Medulla oblongata (tissue), 1 donor: ENCODE results near the gene CALML4.
"Not testable (repeated sequence)": the region's sequence is repeated elsewhere in the genome, so short reads cannot be mapped to it uniquely, and the experiment has no call there.

Source experiments
- DNase-seq: peaks from one replicate; pipeline ENCODE4 v3.0.0-alpha.2; 2015; ENCODE audit errors: extremely low spot score

CALML4 gene

GRCh38 chr15:68208136-68208535, 3.0 kb upstream of the CALML4 start:
- no peak for DNase-seq

- no peak for DNase-seq
These were observed 2.2 kb upstream of the CALML4 start for GRCh38 chr15:68207176-68207935.

GRCh38 chr15:68206711-68207151, 1.6 kb upstream of the CALML4 start:
- DNase-seq: no peak

GRCh38 chr15:68205954-68206539, 915 bp upstream of the CALML4 start:
- peak; percentile 76 for DNase-seq

- no peak for DNase-seq
These were observed 419 bp upstream of the CALML4 start for GRCh38 chr15:68205558-68205944.

GRCh38 chr15:68204361-68204760, 771 bp downstream of the CALML4 start:
- DNase-seq: no peak

- DNase-seq: no peak
These were observed 1.2 kb downstream of the CALML4 start for GRCh38 chr15:68203956-68204355.

- no peak for DNase-seq
These were observed 1.6 kb downstream of the CALML4 start for GRCh38 chr15:68203486-68203885.

- DNase-seq: not testable (repeated sequence)
These were observed 2.1 kb downstream of the CALML4 start for GRCh38 chr15:68202994-68203393.

- DNase-seq: no peak
These were observed 3.3 kb downstream of the CALML4 start for GRCh38 chr15:68201879-68202261.

- no peak for DNase-seq
These were observed 3.8 kb downstream of the CALML4 start for GRCh38 chr15:68201153-68201878.

- no peak for DNase-seq
These were observed 4.9 kb downstream of the CALML4 start for GRCh38 chr15:68200016-68200861.

- DNase-seq: no peak
These were observed 5.8 kb downstream of the CALML4 start for GRCh38 chr15:68199340-68199739.

GRCh38 chr15:68197661-68198437, 7.3 kb downstream of the CALML4 start:
- DNase-seq: no peak

GRCh38 chr15:68197170-68197492, 8.0 kb downstream of the CALML4 start:
- no peak for DNase-seq

- DNase-seq: no peak
These were observed 8.5 kb downstream of the CALML4 start for GRCh38 chr15:68196445-68197169.

- no peak for DNase-seq
These were observed 9.6 kb downstream of the CALML4 start for GRCh38 chr15:68195336-68196112.

GRCh38 chr15:68192804-68193486, 12.2 kb downstream of the CALML4 start:
- DNase-seq: peak; percentile 75

GRCh38 chr15:68192117-68192516, 13.0 kb downstream of the CALML4 start:
- no peak for DNase-seq
